Brain pericyte (primary cell): ENCODE results near the gene CRABP2.
A peak's percentile ranks its signal among the peaks of the same experiment; 100 is the strongest.

Experiments
- DNase-seq: peaks from one replicate; pipeline ENCODE4 v3.0.0-alpha.2; 2012; ENCODE audit warnings: low read depth, low spot score

The CRABP2 gene

GRCh38 chr1:156691665-156692440 is 13.5 kb downstream of the CRABP2 start:
- DNase-seq = no peak

DNA sequence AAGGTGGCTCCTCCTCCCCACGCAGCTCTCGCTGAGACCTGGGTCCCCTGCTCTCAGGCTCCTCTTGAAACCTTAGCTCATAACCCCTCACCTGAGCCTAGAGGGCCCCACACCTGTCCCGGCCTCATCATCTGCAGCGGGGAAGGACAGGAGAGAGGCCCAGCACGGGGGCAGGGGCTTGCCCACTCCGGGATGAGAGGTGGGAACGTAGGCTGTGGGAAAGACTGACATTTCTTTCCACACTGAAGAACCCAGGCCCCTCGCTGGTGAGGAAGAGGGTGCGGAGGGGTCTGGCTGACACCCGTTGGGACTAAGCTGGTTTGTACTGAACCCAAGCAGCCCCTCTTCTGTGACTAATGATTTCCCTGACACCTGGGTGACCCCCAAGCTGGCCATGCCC is 14.2 kb downstream of the CRABP2 start:
- no peak for DNase-seq

- DNase-seq = no peak
Measured at GRCh38 chr1:156690675-156691036, 14.7 kb downstream of the CRABP2 start.

GRCh38 chr1:156689953-156690674 is 15.3 kb downstream of the CRABP2 start:
- DNase-seq = no peak

DNA sequence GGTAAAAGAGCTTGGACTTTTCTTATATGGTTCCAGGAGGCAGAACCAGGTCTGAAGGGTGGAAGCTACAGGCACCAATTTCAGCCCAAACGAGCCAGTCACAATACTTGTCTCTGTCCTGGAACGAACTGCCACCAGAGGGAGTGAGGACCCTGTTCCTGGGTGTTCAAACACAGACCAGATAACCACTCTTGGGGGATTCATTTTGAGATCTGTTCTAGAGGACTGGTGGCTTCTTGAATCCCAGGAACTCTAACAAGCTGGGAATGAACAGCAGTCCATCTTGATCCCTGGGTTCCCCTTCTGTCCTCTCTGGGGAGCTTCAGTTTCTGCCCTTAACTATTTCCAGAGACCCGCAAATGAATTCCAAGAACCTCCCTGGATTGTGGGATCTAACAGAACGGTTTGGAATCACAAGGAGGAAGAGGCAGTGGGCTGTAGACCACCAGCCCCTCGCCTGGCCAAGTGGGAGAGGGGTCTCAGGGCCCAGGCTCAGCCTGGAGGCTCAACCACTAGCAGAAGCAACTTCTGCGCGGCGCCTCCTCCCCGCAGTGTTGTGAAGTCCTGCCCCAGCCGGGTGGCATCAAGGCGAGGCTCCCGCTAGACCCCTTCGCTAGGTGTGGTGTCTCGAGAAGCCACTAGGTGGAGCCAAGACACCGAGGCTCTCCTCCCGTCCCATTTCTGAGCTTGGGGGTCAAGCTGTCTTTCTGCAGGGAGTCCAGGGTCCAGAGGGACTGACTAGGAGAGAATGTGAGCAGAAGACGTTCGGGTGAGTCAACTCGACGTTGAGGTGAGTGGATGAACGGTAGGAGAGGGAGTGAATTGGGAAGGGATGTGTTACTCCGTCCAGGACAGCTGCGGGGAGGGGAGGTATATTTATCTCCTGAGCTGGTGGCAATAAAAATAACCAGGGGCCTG is 16.1 kb downstream of the CRABP2 start:
- DNase-seq = peak; percentile 76

DNA sequence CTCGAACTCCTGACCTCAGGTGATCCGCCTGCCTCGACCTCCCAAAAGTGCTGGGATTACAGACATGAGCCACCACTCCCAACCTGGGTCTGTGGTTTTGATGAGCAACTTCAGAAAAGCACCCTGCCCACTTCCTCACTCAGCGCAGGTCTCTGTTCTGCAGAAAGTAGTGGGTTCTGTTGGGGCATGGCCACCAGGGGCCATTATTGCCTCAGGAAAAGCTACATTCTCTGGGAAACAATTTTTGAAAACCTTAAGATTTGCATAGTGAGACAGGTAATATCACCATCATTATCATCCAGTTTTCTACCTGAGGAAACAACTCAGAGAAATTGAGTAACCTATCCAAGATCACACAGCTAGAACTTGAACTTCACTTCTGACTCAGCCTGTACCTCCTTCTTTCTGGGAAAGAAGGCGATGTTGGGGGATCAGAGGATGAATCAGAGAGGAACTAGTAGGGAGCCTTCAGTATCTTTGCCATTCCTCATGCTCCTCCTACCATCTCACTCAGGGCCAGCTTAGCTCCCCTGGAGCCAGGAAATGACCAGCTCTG is 21.1 kb downstream of the CRABP2 start:
- no peak for DNase-seq

DNA sequence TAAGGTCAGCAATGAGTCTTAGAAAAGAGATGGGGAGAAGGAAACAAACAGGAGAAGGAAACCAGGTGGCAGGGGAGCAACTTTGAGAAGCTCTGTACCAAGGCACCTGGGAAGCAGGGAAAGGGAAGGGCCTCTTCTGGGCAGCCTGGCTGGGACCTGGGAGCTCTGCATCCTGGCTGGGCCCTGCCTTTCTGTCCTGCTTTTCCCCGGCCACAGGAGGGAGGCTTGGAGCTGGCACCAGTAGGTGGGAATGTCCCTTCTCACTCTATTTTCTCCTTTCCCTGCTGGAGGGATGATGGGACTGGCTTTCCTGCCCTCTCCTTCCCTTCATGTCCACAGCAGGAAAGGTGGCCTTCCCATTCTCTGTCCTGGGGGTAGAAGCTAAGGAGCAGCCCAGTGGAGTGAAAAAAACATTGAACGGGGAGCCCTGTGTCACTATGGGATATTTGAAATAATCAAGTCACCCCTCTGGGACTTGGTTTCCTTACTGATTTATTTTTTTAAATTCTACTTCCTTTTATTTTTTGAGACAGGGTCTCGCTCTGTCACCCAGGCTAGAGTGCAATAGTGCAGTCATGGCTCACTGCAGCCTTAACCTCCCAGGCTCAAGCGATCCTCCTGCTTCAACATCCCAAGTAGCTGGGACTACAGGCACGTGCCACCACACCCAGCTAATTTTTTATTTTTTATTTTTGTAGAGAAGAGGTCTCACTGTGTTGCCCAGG is 23.1 kb downstream of the CRABP2 start:
- DNase-seq = no peak

GRCh38 chr1:156681196-156681960 is 24.0 kb downstream of the CRABP2 start:
- no peak for DNase-seq

- DNase-seq = no peak
Measured at GRCh38 chr1:156680056-156680455, 25.3 kb downstream of the CRABP2 start.

- peak; percentile 58 for DNase-seq
Measured at GRCh38 chr1:156677616-156678596, 27.5 kb downstream of the CRABP2 start.

DNA sequence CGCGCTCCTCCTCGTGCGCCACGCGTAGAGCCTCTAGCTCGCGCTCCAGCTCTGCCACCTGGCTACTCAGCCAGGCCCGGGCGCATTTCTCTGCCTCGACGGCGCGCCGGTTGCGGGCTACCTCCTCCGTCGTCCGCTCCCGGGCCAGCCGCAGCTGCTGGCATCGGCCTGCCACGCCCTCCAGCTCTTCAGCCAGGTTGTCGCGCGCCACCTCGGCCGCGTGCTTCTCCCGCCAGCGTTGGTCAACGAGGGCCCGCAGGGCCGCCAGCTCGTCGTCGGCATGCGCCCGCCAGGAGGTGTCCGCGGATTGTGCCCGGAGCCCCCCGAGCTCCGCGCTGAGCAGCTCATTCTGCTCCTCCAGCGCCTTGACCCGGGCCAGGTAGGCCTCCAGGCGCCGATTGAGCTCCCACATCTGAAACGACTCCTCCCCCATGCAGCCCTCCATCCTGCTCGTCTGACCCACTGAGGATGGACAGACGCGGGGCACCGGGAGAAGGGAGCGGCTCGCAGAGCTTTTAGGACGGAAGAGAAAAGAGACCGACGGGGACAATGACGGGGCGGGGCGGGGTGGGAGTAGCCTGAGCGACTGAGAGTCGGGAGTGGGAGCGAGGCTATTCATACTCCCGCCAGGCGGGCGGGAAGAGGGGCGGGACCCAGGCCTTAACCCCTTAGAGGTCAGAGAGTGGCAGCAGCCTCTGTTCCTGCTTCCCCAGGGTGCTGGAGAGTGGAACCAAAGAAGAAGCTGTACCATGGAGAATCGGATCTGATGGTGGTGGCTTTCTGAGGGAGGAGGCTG is 28.4 kb downstream of the CRABP2 start, which contains the start of gene NES:
NES (minus strand) TSS at position 588 of the 796 bp plus-strand sequence; CDS start at position 445, 143 bp downstream.
- no peak for DNase-seq

DNA sequence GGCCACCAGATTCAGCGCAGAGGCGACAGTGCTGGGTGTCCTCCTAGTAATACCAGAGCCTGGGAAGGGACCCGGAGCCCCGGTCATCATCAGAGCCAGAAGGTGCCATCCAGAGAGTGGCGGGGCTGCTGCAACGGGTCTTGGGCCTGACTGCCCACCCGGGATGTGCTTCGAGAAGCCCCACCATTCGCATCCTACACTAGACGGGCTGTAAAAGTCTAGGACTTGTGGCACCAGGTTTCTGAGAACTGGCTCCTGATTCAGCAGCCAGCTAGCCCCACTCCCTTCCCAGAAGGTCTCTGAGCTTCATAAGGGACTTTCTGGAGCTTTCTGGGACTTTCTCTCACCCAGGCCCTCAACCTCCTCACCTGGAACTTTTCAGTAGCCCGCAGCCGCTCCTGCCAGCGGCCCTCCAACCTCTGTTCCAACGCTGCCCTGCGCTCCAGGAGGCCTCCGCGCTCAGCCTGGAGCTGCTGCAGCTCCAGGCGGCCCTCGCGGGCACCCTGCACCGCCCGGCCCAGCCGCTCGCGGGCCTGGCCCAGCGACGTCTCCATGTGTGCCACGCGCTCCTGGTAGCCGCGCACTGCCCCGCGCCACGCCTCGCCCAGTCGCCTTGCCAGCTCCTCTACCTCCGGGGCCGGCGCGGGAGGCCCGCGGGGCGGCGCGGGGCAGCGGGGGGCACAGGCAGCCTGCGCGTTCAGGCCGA is 29.1 kb downstream of the CRABP2 start:
- DNase-seq = no peak

DNA sequence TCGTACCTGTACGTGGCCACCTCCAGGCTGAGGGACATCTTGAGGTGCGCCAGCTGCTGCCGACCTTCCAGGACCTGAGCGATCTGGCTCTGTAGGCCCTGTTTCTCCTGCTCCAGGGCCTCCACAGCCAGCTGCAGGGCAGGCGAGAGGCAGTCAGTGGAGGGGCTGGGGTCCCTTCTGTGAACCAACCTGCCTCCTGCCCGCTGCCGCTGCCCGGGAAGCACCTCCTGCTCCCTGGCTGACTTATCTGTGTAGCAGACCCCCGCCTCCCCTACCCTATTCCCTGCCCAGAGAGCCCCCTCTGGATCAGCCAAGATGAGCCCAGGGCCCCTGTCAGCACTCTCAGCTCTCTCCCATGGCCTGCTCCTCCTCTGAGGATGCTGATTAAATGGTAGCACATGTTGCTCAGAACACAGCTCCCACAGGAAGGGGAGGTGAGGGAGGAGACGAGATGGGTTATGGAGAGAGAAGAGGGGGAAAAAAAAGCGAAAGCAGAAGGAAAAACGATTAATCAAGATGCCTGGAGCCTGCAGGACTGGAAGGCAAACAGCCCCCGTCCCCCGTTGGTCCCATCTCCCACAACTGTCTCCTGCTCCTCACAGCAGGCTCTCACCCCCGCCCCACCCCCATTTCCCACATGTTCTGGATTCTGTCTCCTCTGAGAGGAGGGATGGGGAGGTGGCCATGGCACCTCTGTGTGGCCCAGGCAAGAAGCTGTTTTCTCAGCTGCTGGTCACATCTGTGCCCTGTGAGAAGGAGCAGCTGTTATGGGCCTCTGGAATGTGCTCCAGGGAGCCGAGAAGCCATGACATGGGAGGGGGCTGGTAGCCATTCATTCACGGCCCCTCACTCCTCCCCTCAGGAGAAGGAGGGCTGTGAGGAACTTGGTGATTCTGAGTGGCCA is 29.9 kb downstream of the CRABP2 start:
- DNase-seq = peak; percentile 41

DNA sequence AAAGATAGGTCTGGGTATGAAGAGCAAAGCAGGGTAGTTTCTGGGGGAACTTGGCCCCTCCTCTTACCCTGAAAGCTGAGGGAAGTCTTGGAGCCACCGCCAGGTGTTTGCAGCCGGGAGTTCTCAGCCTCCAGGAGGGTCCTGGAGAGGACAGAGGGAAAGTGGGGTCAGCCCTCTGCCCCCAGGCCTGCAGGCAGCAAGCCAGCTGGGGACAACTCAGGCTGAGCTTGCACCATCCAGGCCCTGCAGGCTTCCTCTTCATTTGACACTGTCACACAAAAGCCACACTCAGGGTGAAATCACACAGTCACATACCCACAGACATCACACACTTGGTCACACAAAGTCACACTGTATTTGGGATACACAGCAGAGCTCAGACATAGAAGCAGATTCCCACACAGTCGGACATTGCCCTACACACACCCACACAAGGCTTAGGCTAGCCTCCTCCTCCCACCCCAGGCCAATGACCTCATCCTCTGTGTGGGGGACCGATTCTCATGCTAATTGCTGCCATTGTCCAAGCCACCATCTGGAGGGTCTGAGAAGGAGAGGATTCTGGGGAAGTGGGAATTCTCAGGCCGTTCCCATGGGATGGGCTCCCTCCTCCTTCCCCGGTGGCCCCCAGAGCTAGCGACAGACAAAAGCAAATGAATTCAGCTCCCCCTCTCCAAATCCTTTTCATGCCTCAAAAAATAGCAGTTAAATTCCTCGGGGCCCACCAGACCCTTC is 31.8 kb downstream of the CRABP2 start:
- DNase-seq = no peak

DNA sequence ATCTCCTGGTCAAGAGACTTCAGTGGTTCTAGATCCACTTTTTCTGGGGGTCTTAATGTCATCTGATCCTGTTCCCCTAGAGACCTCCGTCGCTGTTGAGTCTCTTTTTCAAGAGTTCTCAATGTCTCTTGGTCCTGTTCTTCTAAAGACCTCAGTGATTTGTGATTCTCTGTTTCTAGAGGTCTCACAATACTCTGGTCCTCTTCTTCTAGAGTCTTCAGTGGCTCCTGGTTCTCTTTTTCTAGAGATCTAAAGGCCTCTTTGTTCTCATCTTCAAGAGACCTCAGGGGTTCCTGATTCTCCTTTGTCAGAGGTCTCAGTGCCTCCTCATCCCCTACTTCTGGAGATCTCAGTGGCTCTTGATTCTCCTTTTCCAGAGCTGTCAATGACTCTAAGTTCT is 33.6 kb downstream of the CRABP2 start:
- no peak for DNase-seq

- no peak for DNase-seq
Measured at GRCh38 chr1:156670791-156671190, 34.6 kb downstream of the CRABP2 start.
